GM20431 (cell line): ENCODE results near the gene BBOF1.
"Not testable (repeated sequence)": the region's sequence is repeated elsewhere in the genome, so short reads cannot be mapped to it uniquely, and the experiment has no call there.

ENCODE experiments used
- in situ Hi-C: fragments of 300-500 bp; cut with MseI, MboI; formaldehyde crosslinking; loops from one replicate; pipeline ENCODE4 v1.15.0; 2020; ENCODE audit warnings: low sequenced_read_pairs; ENCODE audit not compliant: unreplicated experiment

BBOF1 gene

GRCh38 chr14:74085047-74085637 is 66.0 kb downstream of the BBOF1 start:
- in situ Hi-C loops: no loop called here

GRCh38 chr14:74085828-74086227 is 66.7 kb downstream of the BBOF1 start:
- in situ Hi-C loops: no loop called here

GRCh38 chr14:74089251-74090020 is 70.3 kb downstream of the BBOF1 start:
- in situ Hi-C loops: no loop called here

GRCh38 chr14:74105381-74105780 is 86.2 kb downstream of the BBOF1 start:
- in situ Hi-C loops: loop anchor here (10.0 kb wide), 1 partner anchor 149 kb away; no protein-coding TSS in a partner anchor

- in situ Hi-C loops: loop anchor here (10.0 kb wide), 1 partner anchor 145 kb away; no protein-coding TSS in a partner anchor
Observed at GRCh38 chr14:74109369-74109768, 90.2 kb downstream of the BBOF1 start.

GRCh38 chr14:74111395-74112216 is 92.5 kb downstream of the BBOF1 start:
- in situ Hi-C loops: not testable (repeated sequence)
